ENCODE measurements around the gene CCDC141. TPM values are rescaled to one million over a fixed set of nuclear protein-coding genes. Genes with fewer than 3 reads are reported as not detected.

Gene CCDC141
- total and polyA plus RNA-seq, 3 experiments from 2014 or later, result 1.6 to 3.9 (median 2.1) TPM

DNA sequence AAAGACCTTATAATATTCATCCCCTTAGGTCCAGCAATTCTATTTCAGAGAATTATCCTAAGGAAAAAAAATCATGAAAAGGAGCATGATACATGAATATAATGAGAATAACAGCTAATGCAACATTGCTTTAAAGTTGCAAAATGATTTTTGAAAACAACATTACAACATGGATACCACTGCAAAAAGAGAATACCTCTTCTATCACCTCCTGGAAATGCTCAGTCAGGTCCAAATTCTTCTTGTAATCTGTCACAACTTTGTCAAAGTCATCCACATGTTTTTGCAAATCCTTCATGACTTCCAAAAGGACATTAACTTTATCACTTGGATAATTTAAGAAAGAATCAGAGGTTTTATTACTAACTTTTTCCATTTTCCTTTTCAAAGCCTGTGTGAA lies 194.8 kb downstream of the CCDC141 start:
- Histone ChIP-seq H3K9me3 (ENCODE audit: low read length) (no peaks in the 10 kb centered on the region), H3K36me3 (ENCODE audit: insufficient read depth, low read length) (no peaks in the 10 kb centered on the region), H3K4me1 (ENCODE audit: insufficient read depth, low read length) (no peaks in the 10 kb centered on the region), H3K4me3 (ENCODE audit: low read length) (no peak overlapping the region), H3K27me3 (ENCODE audit: insufficient read depth, low read length, poor library complexity, severe bottlenecking) (no peaks in the 10 kb centered on the region), H3K27ac (ENCODE audit: low read depth, low read length) (no peak overlapping the region)
- Mint-ChIP-seq H3K27me3 (no peaks in the 10 kb centered on the region), H3K36me3 (peaks cover 0 to 4% (median 1%) of the 10 kb centered on the region in 3 donors), H3K27ac (no peak overlapping the region), H3K9me3 (peaks cover 0 to 2% (median 0%) of the 10 kb centered on the region in 5 donors), H3K4me3 (no peak overlapping the region), H3K4me1 (no peaks in the 10 kb centered on the region)
- POLR2A ChIA-PET, result no interaction called here
- no peak for DNase-seq
- CTCF ChIA-PET, result no interaction called here

DNA sequence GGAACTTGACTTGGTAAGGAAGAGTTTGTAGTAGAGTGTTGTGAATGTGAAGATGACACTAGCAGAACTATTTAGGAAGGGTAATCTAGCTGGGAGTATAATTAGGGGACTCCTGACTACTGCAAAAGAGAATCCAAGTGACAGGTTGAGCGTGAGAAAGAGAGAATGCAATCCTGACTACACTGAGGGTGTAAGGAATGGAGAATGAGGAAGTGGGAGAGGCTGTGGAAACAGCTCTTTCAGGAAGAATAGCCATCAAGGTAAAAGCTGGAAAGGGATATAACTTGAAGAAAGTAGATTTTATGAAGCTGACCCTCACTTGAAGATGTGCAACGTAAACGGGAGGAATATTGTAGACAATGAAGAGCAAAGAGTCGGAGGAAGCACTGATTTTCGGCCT lies 201.6 kb downstream of the CCDC141 start:
- H3K9me3 ChIP-seq (ENCODE audit: low read length), result no peaks in the 10 kb centered on the region
- POLR2A ChIA-PET, result no interaction called here
- CTCF ChIA-PET, result no interaction called here
- H3K9me3 Mint-ChIP-seq, result peaks cover 0 to 2% (median 0%) of the 10 kb centered on the region in 5 donors
- H3K27ac Mint-ChIP-seq, result no peak overlapping the region
- H3K27me3 ChIP-seq (ENCODE audit: insufficient read depth, low read length, poor library complexity, severe bottlenecking), result no peaks in the 10 kb centered on the region
- no peak overlapping the region for H3K27ac ChIP-seq (ENCODE audit: low read depth, low read length)
- no peak overlapping the region for H3K4me3 Mint-ChIP-seq
- no peaks in the 10 kb centered on the region for H3K4me1 ChIP-seq (ENCODE audit: insufficient read depth, low read length)
- DNase-seq, result no peak
- peaks cover 0 to 11% (median 9%) of the 10 kb centered on the region in 3 donors for H3K36me3 Mint-ChIP-seq
- no peaks in the 10 kb centered on the region for H3K27me3 Mint-ChIP-seq
- no peaks in the 10 kb centered on the region for H3K36me3 ChIP-seq (ENCODE audit: insufficient read depth, low read length)
- H3K4me3 ChIP-seq (ENCODE audit: low read length), result no peak overlapping the region
- H3K4me1 Mint-ChIP-seq, result no peaks in the 10 kb centered on the region

DNA sequence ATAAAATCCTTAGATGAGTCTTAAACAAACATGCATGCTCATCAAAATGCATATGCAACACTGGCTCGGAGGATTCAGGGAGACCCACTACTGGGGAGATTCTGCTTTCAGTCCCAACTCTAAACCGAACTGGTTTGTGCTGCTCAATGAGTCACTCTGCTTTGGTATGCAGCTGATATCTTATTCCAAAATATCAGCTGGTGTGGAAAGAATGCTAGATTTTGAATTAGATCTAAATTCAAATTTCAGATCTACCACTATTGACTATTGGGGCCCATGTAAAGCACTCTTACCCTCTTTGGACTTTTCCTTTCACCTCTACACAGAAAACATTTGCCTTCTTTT lies 203.5 kb downstream of the CCDC141 start:
- POLR2A ChIA-PET, result no interaction called here

DNA sequence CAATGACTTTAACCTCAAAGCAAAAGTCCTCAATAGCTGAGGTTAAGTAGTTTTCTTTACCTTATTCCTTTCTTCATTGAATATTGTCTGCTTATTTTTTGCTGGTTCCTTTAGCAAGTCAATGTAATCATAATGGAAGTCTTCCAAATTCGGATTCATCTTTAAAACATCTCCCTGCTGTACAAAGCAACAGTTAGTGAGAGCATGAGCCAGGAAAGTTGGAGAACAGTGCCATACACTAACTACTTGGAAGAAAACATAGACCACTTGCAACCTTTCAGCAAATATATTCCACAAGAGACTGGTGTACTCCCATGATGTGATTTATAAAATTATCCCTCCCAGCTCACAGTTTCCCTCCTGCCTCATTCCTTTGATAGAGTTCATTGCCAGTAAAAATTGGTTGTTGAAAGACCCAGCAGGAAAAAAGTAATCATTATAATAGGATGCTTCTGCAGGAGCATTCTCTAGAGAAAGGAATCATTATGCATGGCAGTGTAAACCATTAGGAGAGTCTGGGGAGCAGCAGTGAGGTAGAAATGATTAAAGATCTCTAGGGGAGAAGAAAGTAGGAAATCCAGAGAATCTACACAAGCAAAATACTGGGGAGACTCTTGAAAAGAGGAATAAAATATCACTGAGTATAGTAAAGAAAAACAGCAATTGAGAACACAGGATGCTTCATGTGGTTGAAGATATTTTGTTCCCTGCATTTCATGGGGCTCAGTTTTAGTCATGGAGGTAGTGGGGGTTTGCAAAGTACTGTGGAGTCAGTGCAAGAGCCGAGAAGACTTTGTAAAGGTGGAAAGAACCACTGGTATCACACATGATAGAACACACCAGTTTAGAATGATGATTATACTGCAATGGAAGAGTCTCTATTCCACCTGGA lies 204.1 kb downstream of the CCDC141 start:
- H3K27ac Mint-ChIP-seq, result no peak overlapping the region
- Histone ChIP-seq H3K9me3 (ENCODE audit: low read length) (no peaks in the 10 kb centered on the region), H3K27ac (ENCODE audit: low read depth, low read length) (no peak overlapping the region), H3K27me3 (ENCODE audit: insufficient read depth, low read length, poor library complexity, severe bottlenecking) (no peaks in the 10 kb centered on the region), H3K4me1 (ENCODE audit: insufficient read depth, low read length) (no peaks in the 10 kb centered on the region), H3K4me3 (ENCODE audit: low read length) (no peak overlapping the region), H3K36me3 (ENCODE audit: insufficient read depth, low read length) (no peaks in the 10 kb centered on the region)
- peaks cover 0 to 7% (median 7%) of the 10 kb centered on the region in 3 donors for H3K36me3 Mint-ChIP-seq
- no peaks in the 10 kb centered on the region for H3K9me3 Mint-ChIP-seq
- H3K4me3 Mint-ChIP-seq, result no peak overlapping the region
- POLR2A ChIA-PET, result no interaction called here
- DNase-seq, result no peak
- CTCF ChIA-PET, result no interaction called here
- no peaks in the 10 kb centered on the region for H3K4me1 Mint-ChIP-seq
- no peaks in the 10 kb centered on the region for H3K27me3 Mint-ChIP-seq

More for the DNA sequence above, 203.5 kb downstream of the CCDC141 start:
- no peak overlapping the region for H3K4me3 Mint-ChIP-seq
- CTCF ChIA-PET, result no interaction called here
- DNase-seq, result no peak
- peaks cover 0 to 2% (median 0%) of the 10 kb centered on the region in 5 donors for H3K9me3 Mint-ChIP-seq
- no peak overlapping the region for H3K27ac Mint-ChIP-seq
- Histone ChIP-seq H3K27me3 (ENCODE audit: insufficient read depth, low read length, poor library complexity, severe bottlenecking) (no peaks in the 10 kb centered on the region), H3K27ac (ENCODE audit: low read depth, low read length) (no peak overlapping the region), H3K36me3 (ENCODE audit: insufficient read depth, low read length) (no peaks in the 10 kb centered on the region), H3K4me3 (ENCODE audit: low read length) (no peak overlapping the region), H3K4me1 (ENCODE audit: insufficient read depth, low read length) (no peaks in the 10 kb centered on the region), H3K9me3 (ENCODE audit: low read length) (no peaks in the 10 kb centered on the region)
- H3K36me3 Mint-ChIP-seq, result peaks cover 0 to 9% (median 7%) of the 10 kb centered on the region in 3 donors
- H3K4me1 Mint-ChIP-seq, result no peaks in the 10 kb centered on the region
- H3K27me3 Mint-ChIP-seq, result no peaks in the 10 kb centered on the region

DNA sequence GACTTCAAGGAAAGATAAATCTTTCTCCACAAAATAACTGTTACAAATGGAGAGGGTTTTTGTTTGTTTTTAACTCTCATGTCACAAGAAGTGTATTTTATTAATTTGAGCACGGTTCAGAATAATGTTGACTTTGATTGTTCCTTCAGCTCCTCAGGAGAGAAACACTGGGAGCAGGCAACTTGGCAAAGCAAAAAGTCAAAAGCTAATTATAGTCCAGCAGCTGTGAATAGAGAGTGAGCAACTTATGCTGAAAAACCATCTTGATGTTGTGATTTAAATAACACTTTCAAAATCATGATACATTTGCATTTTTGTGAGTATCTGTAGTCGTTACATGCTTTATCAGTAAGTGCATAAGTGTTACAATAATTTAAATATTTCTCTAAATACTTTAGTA lies 205.2 kb downstream of the CCDC141 start:
- no peak for DNase-seq
- no peaks in the 10 kb centered on the region for H3K27me3 ChIP-seq (ENCODE audit: insufficient read depth, low read length, poor library complexity, severe bottlenecking)
- H3K4me1 Mint-ChIP-seq, result no peaks in the 10 kb centered on the region
- no peaks in the 10 kb centered on the region for H3K4me1 ChIP-seq (ENCODE audit: insufficient read depth, low read length)
- no peak overlapping the region for H3K27ac ChIP-seq (ENCODE audit: low read depth, low read length)
- H3K4me3 ChIP-seq (ENCODE audit: low read length), result no peak overlapping the region
- H3K36me3 Mint-ChIP-seq, result peaks cover 0 to 7% (median 7%) of the 10 kb centered on the region in 3 donors
- H3K27ac Mint-ChIP-seq, result no peak overlapping the region
- H3K27me3 Mint-ChIP-seq, result no peaks in the 10 kb centered on the region
- H3K9me3 Mint-ChIP-seq, result peaks cover 0 to 2% (median 0%) of the 10 kb centered on the region in 5 donors
- no peak overlapping the region for H3K4me3 Mint-ChIP-seq
- H3K9me3 ChIP-seq (ENCODE audit: low read length), result no peaks in the 10 kb centered on the region
- ChIA-PET POLR2A (interaction anchor here (0.5 kb wide), 1 partner anchor 749 kb away, joined by 3 read pairs; no protein-coding TSS in a partner anchor), CTCF (no interaction called here)
- no peaks in the 10 kb centered on the region for H3K36me3 ChIP-seq (ENCODE audit: insufficient read depth, low read length)

DNA sequence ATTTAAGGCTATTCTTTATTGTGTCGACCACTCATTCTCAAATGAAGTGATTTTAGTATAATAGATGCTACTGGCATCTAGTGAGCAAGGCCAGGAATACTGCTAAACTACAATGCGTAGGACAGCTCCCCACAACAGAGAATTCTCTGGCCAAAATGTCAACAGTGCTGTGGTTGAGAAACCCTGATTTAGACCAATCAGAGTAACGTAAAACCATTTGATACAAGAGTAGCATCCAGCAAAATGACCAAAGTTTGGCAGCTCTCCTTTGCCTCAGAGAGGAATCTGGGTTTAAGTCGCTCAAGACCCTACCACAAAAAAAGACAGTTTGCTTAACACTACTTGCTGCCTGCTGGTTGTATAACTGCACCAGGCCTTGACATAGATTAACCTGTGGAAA lies 205.7 kb downstream of the CCDC141 start:
- Histone ChIP-seq H3K4me1 (ENCODE audit: insufficient read depth, low read length) (no peaks in the 10 kb centered on the region), H3K27me3 (ENCODE audit: insufficient read depth, low read length, poor library complexity, severe bottlenecking) (no peaks in the 10 kb centered on the region), H3K27ac (ENCODE audit: low read depth, low read length) (no peak overlapping the region), H3K9me3 (ENCODE audit: low read length) (no peaks in the 10 kb centered on the region), H3K36me3 (ENCODE audit: insufficient read depth, low read length) (no peaks in the 10 kb centered on the region), H3K4me3 (ENCODE audit: low read length) (no peak overlapping the region)
- POLR2A ChIA-PET, result no interaction called here
- Mint-ChIP-seq H3K9me3 (peaks cover 0 to 3% (median 0%) of the 10 kb centered on the region in 5 donors), H3K27ac (no peak overlapping the region), H3K4me3 (no peak overlapping the region), H3K27me3 (no peaks in the 10 kb centered on the region), H3K36me3 (peaks cover 0 to 7% (median 7%) of the 10 kb centered on the region in 3 donors), H3K4me1 (no peaks in the 10 kb centered on the region)
- no peak for DNase-seq
- CTCF ChIA-PET, result no interaction called here

DNA sequence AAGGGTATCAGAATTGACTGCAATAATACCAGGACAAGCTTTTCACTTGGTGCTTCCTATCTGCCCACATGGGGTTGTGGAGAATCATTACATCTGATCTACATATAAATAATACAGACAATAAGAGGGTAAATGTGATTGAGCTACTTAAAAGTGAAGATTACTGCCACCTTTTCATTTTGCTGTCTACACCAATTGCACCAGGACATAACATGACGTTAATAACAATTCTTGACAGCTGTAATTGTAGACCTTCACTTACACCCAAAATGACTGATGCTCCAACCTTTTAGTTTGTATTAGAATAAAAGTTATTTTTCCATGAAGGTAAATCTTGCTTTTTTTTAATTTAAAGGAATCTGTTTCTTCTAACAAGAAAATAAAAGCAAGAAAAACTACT lies 206.2 kb downstream of the CCDC141 start:
- H3K36me3 ChIP-seq (ENCODE audit: insufficient read depth, low read length), result no peaks in the 10 kb centered on the region
- no peaks in the 10 kb centered on the region for H3K27me3 ChIP-seq (ENCODE audit: insufficient read depth, low read length, poor library complexity, severe bottlenecking)
- Mint-ChIP-seq H3K4me3 (no peak overlapping the region), H3K9me3 (peaks cover 0 to 3% (median 0%) of the 10 kb centered on the region in 5 donors), H3K27ac (no peak overlapping the region), H3K4me1 (no peaks in the 10 kb centered on the region), H3K36me3 (peaks cover 0 to 7% (median 7%) of the 10 kb centered on the region in 3 donors), H3K27me3 (no peaks in the 10 kb centered on the region)
- DNase-seq, result no peak
- POLR2A ChIA-PET, result no interaction called here
- no peaks in the 10 kb centered on the region for H3K9me3 ChIP-seq (ENCODE audit: low read length)
- CTCF ChIA-PET, result no interaction called here
- H3K4me3 ChIP-seq (ENCODE audit: low read length), result no peak overlapping the region
- no peak overlapping the region for H3K27ac ChIP-seq (ENCODE audit: low read depth, low read length)
- no peaks in the 10 kb centered on the region for H3K4me1 ChIP-seq (ENCODE audit: insufficient read depth, low read length)

DNA sequence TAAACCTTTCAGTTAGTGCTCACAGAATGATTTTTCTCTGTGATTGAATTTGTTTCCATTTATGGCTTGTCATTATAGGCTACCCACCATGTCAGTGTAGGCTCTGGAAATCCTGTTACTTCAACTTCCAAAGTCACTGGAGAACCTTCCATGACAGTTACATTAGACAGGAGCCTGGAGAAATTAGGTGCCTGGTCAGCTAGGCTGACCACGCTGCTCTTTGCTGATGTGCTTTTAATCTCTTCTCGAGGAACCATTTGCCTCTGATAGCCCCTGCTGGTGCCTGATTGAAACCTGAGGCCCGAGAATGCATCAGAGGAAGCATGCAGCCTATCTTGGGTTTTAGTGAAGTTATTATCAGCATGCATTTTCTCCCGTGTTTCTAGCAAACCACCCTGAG lies 213.1 kb downstream of the CCDC141 start:
- Histone ChIP-seq H3K27ac (ENCODE audit: low read depth, low read length) (no peak overlapping the region), H3K9me3 (ENCODE audit: low read length) (no peaks in the 10 kb centered on the region), H3K27me3 (ENCODE audit: insufficient read depth, low read length, poor library complexity, severe bottlenecking) (no peaks in the 10 kb centered on the region), H3K4me1 (ENCODE audit: insufficient read depth, low read length) (no peaks in the 10 kb centered on the region), H3K36me3 (ENCODE audit: insufficient read depth, low read length) (no peaks in the 10 kb centered on the region), H3K4me3 (ENCODE audit: low read length) (no peak overlapping the region)
- ChIA-PET POLR2A (no interaction called here), CTCF (no interaction called here)
- DNase-seq, result no peak
- Mint-ChIP-seq H3K36me3 (peaks cover 0 to 4% (median 4%) of the 10 kb centered on the region in 3 donors), H3K27ac (no peak overlapping the region), H3K27me3 (no peaks in the 10 kb centered on the region), H3K4me3 (no peak overlapping the region), H3K9me3 (peaks cover 0 to 3% (median 0%) of the 10 kb centered on the region in 5 donors), H3K4me1 (no peaks in the 10 kb centered on the region)

Data from CD8-positive, alpha-beta memory T cell (primary cell).